Measurements from ENCODE around the gene ANP32B. TPM values are rescaled to one million over a fixed set of nuclear protein-coding genes. Genes with fewer than 3 reads are reported as not detected.
A peak's percentile ranks its signal among the peaks of the same experiment; 100 is the strongest.

Gene ANP32B
- total RNA-seq, 1 donor from 2014 or later = 6.1 TPM

DNA sequence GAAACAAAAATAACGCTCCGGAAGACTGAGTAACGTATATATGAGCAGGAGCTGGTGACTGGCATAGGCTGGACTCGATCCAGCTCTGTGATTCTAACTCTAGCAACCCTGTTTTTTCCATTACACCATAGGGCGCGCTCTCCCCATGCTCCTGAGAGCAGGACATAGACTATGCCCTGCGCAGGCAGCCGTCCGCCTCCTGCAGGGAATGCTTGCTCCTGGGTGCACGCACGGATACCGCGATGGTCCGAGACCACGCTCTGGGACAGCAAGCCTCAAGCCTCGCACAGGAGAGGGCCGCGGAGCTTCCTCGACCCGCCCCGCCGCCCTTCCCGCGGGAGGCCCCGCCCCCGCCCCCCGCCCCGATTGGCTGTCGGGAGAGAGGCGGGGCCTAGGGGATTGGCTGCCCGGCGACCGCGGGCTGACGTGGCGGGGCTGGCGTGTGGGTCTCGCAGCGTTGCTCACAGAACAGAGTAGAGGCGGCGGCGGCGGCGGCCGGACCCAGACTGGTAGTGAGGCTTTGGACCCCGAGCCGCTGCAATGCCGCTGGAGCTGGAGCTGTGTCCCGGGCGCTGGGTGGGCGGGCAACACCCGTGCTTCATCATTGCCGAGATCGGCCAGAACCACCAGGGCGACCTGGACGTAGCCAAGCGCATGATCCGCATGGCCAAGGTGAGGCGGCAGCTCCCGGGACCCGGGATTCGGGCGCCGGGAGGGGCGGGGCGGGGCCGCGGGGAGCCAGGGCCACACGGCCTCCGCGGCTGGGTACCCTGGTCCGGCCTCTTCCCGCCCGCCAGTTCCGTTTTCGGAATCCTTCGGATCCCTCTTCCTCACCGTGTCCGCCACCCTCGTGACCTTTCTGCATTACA is 73.4 kb downstream of the ANP32B start, which contains the start of gene NANS:
Gene NANS, plus strand, starts transcription at position 464 of the 869 bp plus-strand sequence. Its CDS starts 77 bp downstream, at position 541.
- DNase-seq (ENCODE audit: low spot score in 2 of 2) (peak; percentile 94 to 96), FAIRE-seq (no peak)

DNA sequence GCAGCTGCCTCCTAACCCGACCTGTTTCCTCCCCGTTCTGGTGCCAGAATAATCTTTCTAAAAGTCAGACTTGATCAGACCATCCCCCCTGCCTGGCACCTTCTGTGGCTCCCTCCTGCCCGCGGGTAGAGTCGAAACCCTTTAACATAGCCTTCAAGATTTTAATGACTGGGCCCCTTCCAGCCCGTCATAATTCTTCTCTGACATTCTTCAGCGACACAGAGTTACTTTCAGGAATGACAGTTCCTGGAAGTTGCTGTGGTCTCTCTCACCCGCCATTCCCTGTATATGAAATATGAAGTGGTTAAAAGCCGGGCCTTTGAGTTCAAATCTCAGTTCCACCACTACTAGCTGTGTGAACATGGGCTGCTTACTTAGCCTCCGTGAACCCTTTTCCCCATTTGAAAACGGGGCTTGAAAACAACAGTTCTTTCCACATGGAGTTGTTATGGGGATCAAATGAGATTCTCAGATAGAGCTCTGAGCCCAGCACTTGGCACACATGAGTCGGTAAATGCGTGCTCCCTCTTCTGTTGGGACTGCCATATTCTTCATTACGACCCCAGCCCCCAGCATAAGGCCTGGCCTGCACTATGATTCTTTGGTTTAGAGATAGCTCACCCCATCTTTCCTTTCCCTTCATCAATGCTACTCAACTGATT is 74.1 kb downstream of the ANP32B start:
- FAIRE-seq (no peak), DNase-seq (ENCODE audit: low spot score in 2 of 2) (no peak)

DNA sequence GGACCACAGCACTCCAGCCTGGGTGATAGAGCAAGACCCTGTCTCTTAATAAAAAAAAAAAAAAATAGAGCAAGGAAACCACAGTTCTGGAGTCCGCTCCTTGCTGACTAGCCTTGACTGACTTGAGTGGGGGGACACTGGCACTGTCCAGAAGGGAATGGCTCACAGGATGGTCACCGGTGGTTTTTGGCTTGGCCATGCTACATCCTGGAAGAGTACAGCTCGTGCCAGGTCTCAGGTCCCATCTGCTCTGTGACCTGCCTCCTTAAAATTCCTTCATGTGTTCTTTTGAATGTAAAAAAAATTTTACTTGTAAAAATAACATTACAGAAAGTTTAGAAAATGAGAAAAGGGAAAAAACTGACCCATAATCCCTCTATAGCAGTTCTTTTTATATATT is 79.0 kb downstream of the ANP32B start:
- FAIRE-seq (no peak), DNase-seq (ENCODE audit: low spot score in 2 of 2) (no peak)

DNA sequence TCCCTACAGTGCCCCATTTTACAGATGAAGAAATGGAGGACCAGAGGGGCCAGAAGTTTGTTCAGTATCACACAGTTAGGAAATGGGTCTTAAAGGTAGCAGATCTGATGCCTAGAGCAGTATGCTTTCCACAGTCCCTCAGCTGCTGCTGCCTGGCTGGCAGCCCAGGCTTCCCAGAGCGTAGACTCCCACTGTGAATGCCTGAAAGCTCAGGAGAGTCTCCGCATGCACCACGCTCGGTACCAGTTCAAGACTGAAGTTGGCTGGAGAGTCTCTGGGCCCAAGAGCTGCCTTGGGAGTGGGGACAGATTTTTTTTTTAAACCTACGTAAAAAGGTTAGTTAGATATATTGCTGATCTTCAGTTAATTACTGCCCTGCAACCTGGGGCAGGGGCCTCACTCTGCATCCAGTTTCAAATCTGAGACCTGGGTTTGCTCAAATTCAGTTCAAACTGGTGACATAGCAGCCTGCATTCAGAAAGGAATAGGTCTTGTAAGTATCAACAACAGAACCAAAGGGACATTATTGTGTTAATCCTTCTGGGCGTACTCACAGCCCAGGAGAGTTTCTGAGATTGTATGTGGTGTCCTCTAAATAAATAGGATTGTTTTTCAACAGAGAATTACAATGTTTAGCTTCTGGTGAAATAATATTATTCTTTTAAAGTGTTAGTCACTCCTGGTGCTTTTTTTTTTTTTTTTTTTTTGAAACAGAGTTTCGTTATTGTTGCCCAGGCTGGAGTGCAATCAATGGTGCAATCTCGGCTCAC is 81.7 kb downstream of the ANP32B start:
- FAIRE-seq (no peak), DNase-seq (ENCODE audit: low spot score in 2 of 2) (no peak)

Small RNAs within 50 kb of the gene (small RNA-seq; reads per million reads assigned to genes)
- not detected for gene RNU6-918P

Other genes starting within 250 kb of the ANP32B start
- gene FOXE1, start 130.1 kb upstream of the ANP32B start, total RNA-seq = not detected
- 18.3 TPM for gene TRMO, start 60.8 kb upstream of the ANP32B start, total RNA-seq
- 3.7 TPM for gene HEMGN, start 45.2 kb upstream of the ANP32B start, total RNA-seq
- 22.8 TPM for gene NANS, start 73.4 kb downstream of the ANP32B start, total RNA-seq
- 0.82 TPM for gene TRIM14, start 135.9 kb downstream of the ANP32B start, total RNA-seq
- 4.5 TPM for gene CORO2A, start 209.3 kb downstream of the ANP32B start, total RNA-seq